Psoas muscle (tissue), 8 donors: ENCODE data around the gene RAPGEF4. TPM values are rescaled to one million over a fixed set of nuclear protein-coding genes. Genes with fewer than 3 reads are reported as not detected.

Experiments used
- ATAC-seq, 4 donors: fragments of 200-7000 bp; cut with Tn5 transposase; one replicate each; pipeline ENCODE4 v1.9.1; 2020; ENCODE audit warnings: moderate library complexity in 3 of 4, mild to moderate bottlenecking in 2 of 4
- DNase-seq, 2 donors: peaks; one replicate each; pipeline ENCODE4 v3.0.0-alpha.2; 2020
- H3K27ac ChIP-seq: fragments of 200-600 bp; one replicate; pipeline ENCODE4 v1.8.0; 2022
- H3K27me3 ChIP-seq, 3 donors: fragments of 200-600 bp in 1 of 3; one replicate each; pipeline versions ENCODE4 v1.6.1 to v1.8.0; 2013 to 2022; ENCODE audit warnings: low read length in 2 of 3, mild to moderate bottlenecking in 2 of 3, moderate library complexity in 1 of 3; ENCODE audit not compliant: insufficient read depth in 3 of 3
- H3K36me3 ChIP-seq, 2 donors: fragments of 200-600 bp in 1 of 2; one replicate each; pipeline versions ENCODE4 v1.6.1 to v1.8.0; 2013 to 2022; ENCODE audit warnings: low read depth in 1 of 2, mild to moderate bottlenecking in 1 of 2, moderate library complexity in 1 of 2; ENCODE audit not compliant: insufficient read depth in 1 of 2
- H3K4me1 ChIP-seq: fragments of 200-600 bp; one replicate; pipeline ENCODE4 v1.8.0; 2022
- H3K4me3 ChIP-seq: fragments of 200-600 bp; one replicate; pipeline ENCODE4 v1.8.0; 2022; ENCODE audit warnings: mild to moderate bottlenecking
- H3K9me3 ChIP-seq: fragments of 200-600 bp; one replicate; pipeline ENCODE4 v1.8.0; 2022
- WGBS, 3 donors: extraction: QIAGEN DNeasy Blood & Tissue Kit; methylation state at CpG; one replicate each; pipeline versions ENCODE4 v1.1.6 to v1.1.7; 2013; 5-methylcytosine and 5-hydroxymethylcytosine counted together
- intact Hi-C, 2 donors: fragments of 100-400 bp; cut with DNase I; formaldehyde crosslinking; loops; one replicate each; pipeline versions ENCODE4 v1.11.0 to v1.14.2; 2022
- polyA plus RNA-seq, 3 donors: library from polyadenylated mRNA; stranded (reverse); fragments of 200-250 nt; gene quantifications; one replicate each; pipeline ENCODE4 v1.2.3, GENCODE V29; 2013
- total RNA-seq, 4 donors: library from RNA; stranded (reverse); fragmentation: NEBNext Ultra II Directional in 2 of 4; extraction: Animal tissue kit (Norgen Biotek cat#: 25700) in 2 of 4; gene quantifications; one replicate each; pipeline versions ENCODE4 v1.2.1 to v1.2.4, GENCODE V29; 2021 to 2023
- TF ChIP-seq, protein P1 (sequence below): fragments of 200-600 bp; IDR thresholded peaks from one replicate; pipeline ENCODE4 v1.8.0; 2022; ENCODE audit warnings: antibody characterized with exemption
- donor health status: healthy with polysubstance abuse.
- donor health status: DM: no; HTN: no; CAD: no; lungs with moderate emphysema.
- donor health status: Bipolar disorder and iron deficiency.
- donor health status: healthy.
- donor health status: DM: yes; HTN: yes; CAD: no.
- donor health status: DM: no; HTN: no; CAD: no.
- donor health status: DM: no; HTN: no; CAD: no.
- donor health status: DM: yes; HTN: yes; CAD: no.

Gene RAPGEF4
- total and polyA plus RNA-seq, 7 donors = 0.61 to 2.0 (median 0.92) TPM

DNA sequence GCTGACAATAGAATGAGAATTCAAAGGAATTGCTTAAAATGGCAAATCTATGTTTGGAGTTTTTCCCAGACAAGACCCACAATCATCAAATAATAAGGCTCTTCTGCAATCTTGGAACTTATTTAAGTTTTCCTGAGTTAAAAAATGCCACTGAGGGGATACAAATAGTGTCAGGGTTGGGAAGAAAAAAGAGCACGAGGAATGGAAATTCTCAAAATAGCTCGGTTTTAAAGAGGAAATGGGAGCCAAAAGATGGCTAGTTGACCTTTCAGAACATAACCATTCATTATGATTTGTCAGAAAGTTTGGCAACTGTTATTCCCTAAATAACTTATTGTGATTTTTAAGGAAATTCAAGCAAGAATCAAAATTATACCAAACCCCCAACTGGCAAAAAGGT is 127.7 kb downstream of the RAPGEF4 start:
- WGBS, 3 donors = 23 to 39% (median 30%) methylated on average over 2 of the region's 2 CpGs
- TF ChIP-seq, protein P1, sequence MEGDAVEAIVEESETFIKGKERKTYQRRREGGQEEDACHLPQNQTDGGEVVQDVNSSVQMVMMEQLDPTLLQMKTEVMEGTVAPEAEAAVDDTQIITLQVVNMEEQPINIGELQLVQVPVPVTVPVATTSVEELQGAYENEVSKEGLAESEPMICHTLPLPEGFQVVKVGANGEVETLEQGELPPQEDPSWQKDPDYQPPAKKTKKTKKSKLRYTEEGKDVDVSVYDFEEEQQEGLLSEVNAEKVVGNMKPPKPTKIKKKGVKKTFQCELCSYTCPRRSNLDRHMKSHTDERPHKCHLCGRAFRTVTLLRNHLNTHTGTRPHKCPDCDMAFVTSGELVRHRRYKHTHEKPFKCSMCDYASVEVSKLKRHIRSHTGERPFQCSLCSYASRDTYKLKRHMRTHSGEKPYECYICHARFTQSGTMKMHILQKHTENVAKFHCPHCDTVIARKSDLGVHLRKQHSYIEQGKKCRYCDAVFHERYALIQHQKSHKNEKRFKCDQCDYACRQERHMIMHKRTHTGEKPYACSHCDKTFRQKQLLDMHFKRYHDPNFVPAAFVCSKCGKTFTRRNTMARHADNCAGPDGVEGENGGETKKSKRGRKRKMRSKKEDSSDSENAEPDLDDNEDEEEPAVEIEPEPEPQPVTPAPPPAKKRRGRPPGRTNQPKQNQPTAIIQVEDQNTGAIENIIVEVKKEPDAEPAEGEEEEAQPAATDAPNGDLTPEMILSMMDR = no peak
- no peaks in the 10 kb centered on the region for H3K9me3 ChIP-seq
- DNase-seq = no peak
- H3K27me3 ChIP-seq = peaks cover 0 to 3% (median 0%) of the 10 kb centered on the region in 3 donors
- H3K4me1 ChIP-seq = peaks cover 4% of the 10 kb centered on the region
- H3K36me3 ChIP-seq = no peaks in the 10 kb centered on the region
- intact Hi-C loops = loop anchor here (5.0 to 10.0 kb wide), 2 partner anchors 69 to 411 kb away; no protein-coding TSS in a partner anchor
- no peak overlapping the region for H3K27ac ChIP-seq
- ATAC-seq = no peak
- H3K4me3 ChIP-seq = no peak overlapping the region

DNA sequence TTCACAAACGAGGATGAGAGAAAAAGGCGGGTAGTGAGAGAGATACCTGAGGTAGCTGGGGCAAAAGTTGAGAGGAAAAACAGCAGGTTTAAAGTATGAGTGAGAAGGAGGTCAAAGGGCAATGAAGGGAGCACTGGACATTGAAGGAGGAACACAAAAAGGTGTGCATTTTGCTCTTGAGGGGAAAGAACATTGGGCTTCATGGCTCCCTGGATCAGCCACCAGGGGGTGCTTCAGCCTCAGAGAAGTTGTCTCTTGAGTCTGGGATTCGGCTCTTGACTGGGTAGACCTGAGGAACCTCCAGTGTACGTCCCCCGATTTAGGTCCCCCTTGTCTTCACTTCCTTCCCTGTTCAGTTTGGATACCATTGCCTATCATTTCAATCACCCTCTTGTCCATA is 128.5 kb downstream of the RAPGEF4 start:
- ATAC-seq = peak; percentile 68 to 80 (median 72)
- no peaks in the 10 kb centered on the region for H3K9me3 ChIP-seq
- intact Hi-C loops = loop anchor here (1.0 to 10.0 kb wide), 3 partner anchors 67 to 411 kb away; no protein-coding TSS in a partner anchor
- peaks cover 4% of the 10 kb centered on the region for H3K4me1 ChIP-seq
- DNase-seq = peak; percentile 62 to 70
- WGBS, 3 donors = 48 to 50% (median 50%) methylated on average over 5 of the region's 5 CpGs
- peaks cover 0 to 3% (median 0%) of the 10 kb centered on the region in 3 donors for H3K27me3 ChIP-seq
- no peak overlapping the region for H3K27ac ChIP-seq
- no peak overlapping the region for H3K4me3 ChIP-seq
- TF ChIP-seq, protein P1 = peak; percentile 72
- H3K36me3 ChIP-seq = no peaks in the 10 kb centered on the region

DNA sequence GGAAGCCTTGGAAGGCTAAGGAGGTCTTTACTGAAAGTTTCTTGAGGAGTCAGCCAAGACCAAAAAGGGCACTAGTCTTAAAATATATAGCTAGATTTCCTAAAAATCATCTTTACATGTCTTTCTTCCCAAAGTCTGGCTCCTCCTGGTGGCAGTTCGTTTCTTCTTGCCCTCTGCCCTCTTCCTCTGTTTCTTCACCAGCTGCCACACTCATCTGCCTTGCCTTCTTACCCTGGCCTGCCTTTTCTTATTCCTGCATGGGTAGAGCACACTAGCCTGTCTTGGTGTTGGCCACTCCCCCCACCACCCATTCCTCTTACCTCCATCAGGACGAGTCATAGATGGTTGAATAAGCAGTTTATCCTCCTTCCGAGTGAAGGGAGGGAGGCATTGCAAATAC is 129.8 kb downstream of the RAPGEF4 start:
- 77 to 88% (median 83%) methylated on average over 3 of the region's 3 CpGs for WGBS, 3 donors
- peaks cover 0 to 3% (median 0%) of the 10 kb centered on the region in 3 donors for H3K27me3 ChIP-seq
- DNase-seq = no peak
- H3K4me3 ChIP-seq = no peak overlapping the region
- H3K4me1 ChIP-seq = peaks cover 4% of the 10 kb centered on the region
- no peak for ATAC-seq
- intact Hi-C loops = loop anchor here in 1 of 2 donors (10.0 kb wide), 1 partner anchor 409 kb away; no protein-coding TSS in a partner anchor
- no peaks in the 10 kb centered on the region for H3K9me3 ChIP-seq
- H3K27ac ChIP-seq = no peak overlapping the region
- H3K36me3 ChIP-seq = no peaks in the 10 kb centered on the region
- TF ChIP-seq, protein P1 = no peak

DNA sequence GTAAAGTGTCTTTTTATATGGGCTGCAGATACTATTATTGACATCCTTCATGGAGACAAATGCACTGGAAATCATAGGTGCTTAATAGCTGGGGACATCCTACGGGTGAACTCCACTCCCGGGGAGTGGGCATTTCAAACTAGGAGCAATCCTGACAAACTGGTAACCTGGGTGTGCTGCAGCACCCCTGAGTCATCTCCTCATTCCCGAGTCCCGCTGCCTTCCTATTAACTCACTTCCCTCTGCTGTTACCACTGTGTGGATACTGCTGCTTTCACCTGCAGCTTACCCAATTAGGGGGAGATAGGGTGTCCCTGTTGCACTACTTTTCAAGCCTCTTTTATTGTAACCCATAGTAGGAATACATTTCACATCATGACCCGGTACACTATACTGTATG is 134.2 kb downstream of the RAPGEF4 start:
- H3K27ac ChIP-seq = no peak overlapping the region
- no peaks in the 10 kb centered on the region for H3K36me3 ChIP-seq
- ATAC-seq (no peak), DNase-seq (no peak)
- WGBS, 3 donors = 76 to 83% (median 82%) methylated on average over 5 of the region's 5 CpGs
- no peaks in the 10 kb centered on the region for H3K9me3 ChIP-seq
- no peaks in the 10 kb centered on the region for H3K4me1 ChIP-seq
- no peak overlapping the region for H3K4me3 ChIP-seq
- H3K27me3 ChIP-seq = no peaks in the 10 kb centered on the region
- TF ChIP-seq, protein P1 = no peak
- intact Hi-C loops = loop anchor here in 1 of 2 donors (10.0 kb wide), 1 partner anchor 405 kb away; no protein-coding TSS in a partner anchor

DNA sequence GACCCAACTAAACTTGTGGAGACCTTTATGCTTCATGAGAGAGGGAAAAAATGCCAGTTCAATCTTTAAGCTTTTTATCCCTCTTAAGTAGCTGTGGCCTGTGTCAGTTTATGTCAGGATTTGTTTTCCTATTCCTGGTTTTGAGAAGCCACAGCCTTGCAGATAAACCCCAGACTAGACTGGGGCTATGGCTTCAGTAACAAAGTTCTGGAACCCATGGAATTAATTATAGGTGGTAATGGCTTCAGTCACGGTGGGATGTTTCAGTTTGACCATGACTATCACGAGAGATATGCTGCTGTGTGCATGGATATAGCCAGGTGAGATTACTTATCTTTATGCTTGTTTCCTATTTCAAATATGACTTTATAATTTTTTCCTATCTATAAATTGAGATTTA is 134.8 kb downstream of the RAPGEF4 start:
- Histone ChIP-seq H3K9me3 (no peaks in the 10 kb centered on the region), H3K27ac (no peak overlapping the region), H3K36me3 (no peaks in the 10 kb centered on the region), H3K27me3 (no peaks in the 10 kb centered on the region), H3K4me3 (no peak overlapping the region), H3K4me1 (no peaks in the 10 kb centered on the region)
- intact Hi-C loops = no loop called here
- no peak for ATAC-seq
- no peak for DNase-seq
- TF ChIP-seq, protein P1 = no peak
- 60 to 88% (median 80%) methylated on average over 2 of the region's 2 CpGs for WGBS, 3 donors
